Skin of body (tissue), 2 donors: ENCODE data around the gene USP12. TPM values are rescaled to one million over a fixed set of nuclear protein-coding genes. Genes with fewer than 3 reads are reported as not detected.

Source experiments
- DNase-seq: peaks from one replicate; lab custom pipeline; 2025; lab: John Stamatoyannopoulos, UW
- total RNA-seq: library from RNA; depleted of rRNA; stranded (reverse); fragments of >200 nt; gene quantifications from one replicate; pipeline ENCODE4 v1.2.3, GENCODE V29; 2014

The USP12 gene
- total RNA-seq, 1 donor from 2014 or later: 32.7 TPM

- no peak for DNase-seq
Observed at GRCh38 chr13:27183561-27184147, 12.0 kb upstream of the USP12 start.

GRCh38 chr13:27182844-27183497 lies 11.4 kb upstream of the USP12 start:
- DNase-seq: no peak

GRCh38 chr13:27182054-27182453 lies 10.4 kb upstream of the USP12 start:
- DNase-seq: no peak

- DNase-seq: no peak
Observed at GRCh38 chr13:27177852-27178251, 6.2 kb upstream of the USP12 start.

- DNase-seq: no peak
Observed at GRCh38 chr13:27176470-27177410, 5.1 kb upstream of the USP12 start.

- DNase-seq: no peak
Observed at GRCh38 chr13:27174766-27175455, 3.3 kb upstream of the USP12 start.

- no peak for DNase-seq
Observed at GRCh38 chr13:27172495-27172842, 858 bp upstream of the USP12 start.

- DNase-seq: peak; percentile 88
Observed at GRCh38 chr13:27171827-27172494, 350 bp upstream of the USP12 start.

- peak; percentile 38 for DNase-seq
Observed at GRCh38 chr13:27170516-27171243, 931 bp downstream of the USP12 start.

GRCh38 chr13:27170221-27170515 lies 1.4 kb downstream of the USP12 start:
- DNase-seq: no peak

GRCh38 chr13:27168906-27169657 lies 2.5 kb downstream of the USP12 start:
- no peak for DNase-seq

GRCh38 chr13:27168086-27168485 lies 3.5 kb downstream of the USP12 start:
- DNase-seq: no peak

GRCh38 chr13:27166313-27166712 lies 5.3 kb downstream of the USP12 start:
- no peak for DNase-seq

- no peak for DNase-seq
Observed at GRCh38 chr13:27161980-27162379, 9.6 kb downstream of the USP12 start.

GRCh38 chr13:27161423-27161822 lies 10.2 kb downstream of the USP12 start:
- DNase-seq: no peak

- no peak for DNase-seq
Observed at GRCh38 chr13:27160657-27161295, 10.8 kb downstream of the USP12 start.

GRCh38 chr13:27159806-27160563 lies 11.6 kb downstream of the USP12 start:
- DNase-seq: no peak

GRCh38 chr13:27158335-27158734 lies 13.3 kb downstream of the USP12 start:
- DNase-seq: no peak
